MCF 10A (cell line): ENCODE results near the gene PGGHG. TPM values are rescaled to one million over a fixed set of nuclear protein-coding genes. Genes with fewer than 3 reads are reported as not detected.

Experiments
- BruUV-seq: library from RNA; stranded (reverse); fragments of 400-500 nt; replicated peaks from 2 replicates; lab custom pipeline; 2021; lab: Mats Ljungman, UMichigan
- CTCF ChIA-PET: fragments of 300-600 bp; sonication (Branson Sonifier 250); formaldehyde crosslinking; extraction: SDS; loops from one replicate; lab custom pipeline; 2021; ENCODE audit warnings: antibody characterized with exemption, inconsistent platforms; lab: Yijun Ruan, JAX
- POLR2A ChIA-PET: fragments of 300-600, 350-650 bp; sonication (Branson Sonifier 250); formaldehyde crosslinking; extraction: SDS; loops from one replicate; lab custom pipeline; 2020; ENCODE audit warnings: antibody characterized with exemption, inconsistent platforms; lab: Yijun Ruan, JAX
- DNase-seq: peaks from one replicate; pipeline ENCODE4 v3.0.0-alpha.2; 2018; ENCODE audit not compliant: unreplicated experiment
- H3K27ac Mint-ChIP-seq: one replicate; pipeline ENCODE4 v1.8.0; 2022; ENCODE audit warnings: mild to moderate bottlenecking, low read depth, mixed read lengths; ENCODE audit not compliant: unreplicated experiment
- H3K27me3 Mint-ChIP-seq: one replicate; pipeline ENCODE4 v1.8.0; 2022; ENCODE audit warnings: mixed read lengths; ENCODE audit not compliant: insufficient read depth, unreplicated experiment
- H3K36me3 Mint-ChIP-seq: one replicate; pipeline ENCODE4 v1.8.0; 2022; ENCODE audit warnings: mild to moderate bottlenecking, moderate library complexity, mixed read lengths; ENCODE audit not compliant: insufficient read depth, unreplicated experiment
- H3K4me1 Mint-ChIP-seq: one replicate; pipeline ENCODE4 v1.8.0; 2022; ENCODE audit warnings: mixed read lengths; ENCODE audit not compliant: insufficient read depth, unreplicated experiment
- H3K4me3 Mint-ChIP-seq: one replicate; pipeline ENCODE4 v1.8.0; 2022; ENCODE audit warnings: mild to moderate bottlenecking, moderate library complexity, mixed read lengths; ENCODE audit not compliant: unreplicated experiment
- H3K9me3 Mint-ChIP-seq: one replicate; pipeline ENCODE4 v1.8.0; 2022; ENCODE audit warnings: mixed read lengths; ENCODE audit not compliant: unreplicated experiment
- intact Hi-C: fragments of 100-400 bp; cut with micrococcal nuclease; formaldehyde crosslinking; loops from 2 replicates; pipeline ENCODE4 v1.14.1; 2022
- total RNA-seq: library from RNA; stranded (reverse); gene quantifications from 2 replicates; pipeline ENCODE4 v1.2.3, GENCODE V29; 2022
- TF ChIP-seq, protein P1 (sequence below): fragments of 200-600 bp; IDR thresholded peaks from one replicate; pipeline ENCODE4 v1.8.0; 2022; ENCODE audit warnings: antibody characterized with exemption, mild to moderate bottlenecking; ENCODE audit not compliant: unreplicated experiment

The PGGHG gene
- total RNA-seq, 1 experiment from 2014 or later, result 6.3 TPM

DNA sequence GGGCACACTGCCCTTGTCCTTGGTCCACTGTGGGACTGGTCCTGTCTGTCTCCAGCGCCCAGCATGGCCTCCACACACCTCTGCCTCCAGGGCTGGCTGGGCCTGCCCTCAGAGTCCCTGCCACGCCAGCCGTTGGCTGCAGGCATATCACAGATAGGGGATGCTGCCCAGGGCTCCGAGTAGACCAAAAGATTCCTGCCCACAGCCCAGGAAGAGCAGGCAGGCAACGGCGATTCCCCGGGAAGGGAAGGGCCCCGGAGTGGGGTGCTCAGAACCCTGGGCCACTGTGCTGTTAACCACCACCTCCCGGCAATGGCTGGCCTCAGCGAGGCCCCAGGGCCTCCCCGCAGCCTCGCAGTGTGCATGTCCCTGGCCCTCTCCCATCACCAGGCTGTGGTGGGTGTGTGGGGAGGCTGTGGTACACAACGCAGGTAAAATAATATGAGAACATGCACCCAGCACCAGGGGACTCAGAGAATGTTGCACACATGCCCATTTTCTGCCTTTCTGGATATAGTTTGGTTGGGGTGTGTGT, 8.2 kb downstream of the PGGHG start:
- no peak overlapping the region for H3K27ac Mint-ChIP-seq
- H3K36me3 Mint-ChIP-seq, result no peaks in the 10 kb centered on the region
- no peaks in the 10 kb centered on the region for H3K9me3 Mint-ChIP-seq

DNA sequence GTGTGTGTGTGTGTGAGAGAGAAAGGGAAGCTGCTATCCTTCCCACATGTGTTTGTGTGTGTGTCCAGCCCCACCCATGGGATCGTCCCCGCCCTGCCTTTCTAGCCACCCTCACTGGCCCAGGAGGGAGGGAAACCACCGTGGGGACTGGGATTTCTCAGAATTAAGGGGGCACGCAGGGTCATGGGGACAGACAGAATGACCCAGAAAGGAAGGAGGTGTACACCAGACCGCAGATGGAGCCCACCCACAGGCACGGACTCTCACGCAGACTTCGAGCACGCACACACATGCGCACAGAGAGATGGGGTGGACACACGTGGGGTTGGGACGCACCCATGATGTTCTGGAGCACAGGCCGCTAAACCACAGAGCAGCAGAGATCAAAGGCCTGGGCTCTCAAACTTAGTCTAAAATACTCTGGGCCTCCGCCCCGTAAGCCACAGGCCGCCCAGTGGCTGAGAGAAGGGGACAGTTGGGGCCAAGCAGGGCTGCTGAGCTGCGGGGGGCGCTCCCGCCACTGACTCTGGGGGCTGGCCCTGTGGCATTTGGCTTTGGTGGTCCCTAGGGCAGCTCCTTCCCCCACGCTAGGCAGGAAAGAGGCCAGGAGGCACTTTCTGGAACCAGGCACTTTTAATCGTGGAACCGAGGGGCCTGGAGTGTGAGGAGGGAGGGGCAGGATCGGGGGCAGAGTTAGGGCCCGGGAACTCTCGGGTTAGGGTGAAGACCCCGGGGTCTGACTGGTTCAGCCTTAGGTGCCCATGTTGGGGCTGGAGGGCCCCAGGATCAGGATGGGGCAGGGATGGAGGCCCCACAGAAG, 8.9 kb downstream of the PGGHG start:
- no peaks in the 10 kb centered on the region for H3K27me3 Mint-ChIP-seq
- H3K4me1 Mint-ChIP-seq, result peaks cover 7% of the 10 kb centered on the region
- intact Hi-C loops, result no loop called here
- no peak for DNase-seq
- POLR2A ChIA-PET, result no interaction called here
- TF ChIP-seq, protein P1, sequence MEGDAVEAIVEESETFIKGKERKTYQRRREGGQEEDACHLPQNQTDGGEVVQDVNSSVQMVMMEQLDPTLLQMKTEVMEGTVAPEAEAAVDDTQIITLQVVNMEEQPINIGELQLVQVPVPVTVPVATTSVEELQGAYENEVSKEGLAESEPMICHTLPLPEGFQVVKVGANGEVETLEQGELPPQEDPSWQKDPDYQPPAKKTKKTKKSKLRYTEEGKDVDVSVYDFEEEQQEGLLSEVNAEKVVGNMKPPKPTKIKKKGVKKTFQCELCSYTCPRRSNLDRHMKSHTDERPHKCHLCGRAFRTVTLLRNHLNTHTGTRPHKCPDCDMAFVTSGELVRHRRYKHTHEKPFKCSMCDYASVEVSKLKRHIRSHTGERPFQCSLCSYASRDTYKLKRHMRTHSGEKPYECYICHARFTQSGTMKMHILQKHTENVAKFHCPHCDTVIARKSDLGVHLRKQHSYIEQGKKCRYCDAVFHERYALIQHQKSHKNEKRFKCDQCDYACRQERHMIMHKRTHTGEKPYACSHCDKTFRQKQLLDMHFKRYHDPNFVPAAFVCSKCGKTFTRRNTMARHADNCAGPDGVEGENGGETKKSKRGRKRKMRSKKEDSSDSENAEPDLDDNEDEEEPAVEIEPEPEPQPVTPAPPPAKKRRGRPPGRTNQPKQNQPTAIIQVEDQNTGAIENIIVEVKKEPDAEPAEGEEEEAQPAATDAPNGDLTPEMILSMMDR, result no peak
- H3K36me3 Mint-ChIP-seq, result no peaks in the 10 kb centered on the region
- no peak overlapping the region for H3K4me3 Mint-ChIP-seq
- no TSS peak for BruUV-seq
- H3K9me3 Mint-ChIP-seq, result no peaks in the 10 kb centered on the region
- H3K27ac Mint-ChIP-seq, result no peak overlapping the region
- CTCF ChIA-PET, result no interaction called here

More for the DNA sequence above, 8.2 kb downstream of the PGGHG start:
- Mint-ChIP-seq H3K4me3 (no peak overlapping the region), H3K4me1 (peaks cover 7% of the 10 kb centered on the region), H3K27me3 (no peaks in the 10 kb centered on the region)
- DNase-seq, result no peak
- ChIA-PET POLR2A (no interaction called here), CTCF (no interaction called here)
- no TSS peak for BruUV-seq
- intact Hi-C loops, result no loop called here
- TF ChIP-seq, protein P1, result no peak

DNA sequence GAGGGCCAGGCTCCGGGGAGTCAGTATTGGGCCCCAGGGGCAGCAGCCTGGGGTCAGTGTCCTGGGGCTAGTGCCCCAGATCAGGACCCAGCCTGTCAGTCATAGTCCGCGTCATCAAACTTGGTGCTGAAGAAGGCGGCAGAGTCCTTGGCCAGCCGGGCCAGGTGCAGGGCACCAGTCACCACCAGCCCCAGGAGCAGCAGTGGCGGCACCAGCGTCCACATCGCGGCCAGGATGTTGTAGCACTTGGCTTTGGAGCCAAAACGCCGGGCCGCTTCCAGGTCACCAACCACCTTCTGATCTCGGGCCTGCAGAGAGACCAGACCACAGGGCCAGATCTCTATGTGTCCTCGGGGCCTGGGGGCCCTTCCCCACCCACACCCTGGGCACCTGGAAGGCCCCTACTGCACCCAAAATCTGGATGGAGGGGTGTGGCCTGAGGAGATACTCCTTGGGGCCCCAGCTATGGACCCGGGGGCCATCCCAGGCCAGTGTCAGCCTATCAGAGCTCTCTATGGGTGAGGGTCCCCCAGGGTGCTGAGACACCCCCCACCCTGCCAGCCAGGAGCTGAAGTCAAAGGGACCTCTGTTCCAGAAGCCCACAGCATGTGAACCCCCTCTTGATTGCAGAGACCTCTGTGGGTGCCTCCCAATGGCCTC, 9.6 kb downstream of the PGGHG start:
- no TSS peak for BruUV-seq
- intact Hi-C loops, result no loop called here
- TF ChIP-seq, protein P1, result no peak
- H3K4me3 Mint-ChIP-seq, result no peak overlapping the region
- no peaks in the 10 kb centered on the region for H3K9me3 Mint-ChIP-seq
- no peak overlapping the region for H3K27ac Mint-ChIP-seq
- H3K27me3 Mint-ChIP-seq, result no peaks in the 10 kb centered on the region
- peaks cover 7% of the 10 kb centered on the region for H3K4me1 Mint-ChIP-seq
- no peaks in the 10 kb centered on the region for H3K36me3 Mint-ChIP-seq
- no peak for DNase-seq
- ChIA-PET CTCF (interaction anchor here (0.6 kb wide), 2 partner anchors 9 to 904 kb away, joined by 3 to 4 read pairs; no protein-coding TSS in a partner anchor), POLR2A (interaction anchor here (1.0 kb wide), 1 partner anchor 83 kb away, joined by 3 read pairs; no protein-coding TSS in a partner anchor)
